ENCODE data around the gene AVP. TPM values are rescaled to one million over a fixed set of nuclear protein-coding genes. Genes with fewer than 3 reads are reported as not detected.

The AVP gene, protein sequence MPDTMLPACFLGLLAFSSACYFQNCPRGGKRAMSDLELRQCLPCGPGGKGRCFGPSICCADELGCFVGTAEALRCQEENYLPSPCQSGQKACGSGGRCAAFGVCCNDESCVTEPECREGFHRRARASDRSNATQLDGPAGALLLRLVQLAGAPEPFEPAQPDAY
- total RNA-seq (2014; rRNA removed; shearing (Covaris generic)) (not detected in 2 replicates), total RNA-seq (2022) (not detected in 2 replicates), Bru-seq, nascent RNA (not detected), BruChase-seq, experiment 1, labeled RNA remaining after a 6-hour chase (not detected), BruChase-seq, experiment 2, labeled RNA remaining after a 2-hour chase (not detected)
- long read RNA-seq: 0 reads

GRCh38 chr20:3084283-3084985 is at the start of gene AVP:
TSS of gene AVP (minus strand) at chr20:3084724. CDS start at chr20:3084674, 50 bp downstream.
- POLR2A ChIA-PET: no interaction called here
- TF ChIP-seq EZH2phosphoT487 (IDR thresholded peaks at IDR 0.05; ENCODE audit: borderline replicate concordance, low read depth, low read length) (no peak), CTCF (conservative IDR thresholded peaks at IDR 0.05; ENCODE audit: low read length) (no peak)
- BruUV-seq (replicated peaks): no TSS peak
- H3K9me3 ChIP-seq (ENCODE audit: low read length): no peaks in the 10 kb centered on the region
- H3K79me2 ChIP-seq (ENCODE audit: insufficient read depth, low read depth, low read length): no peaks in the 10 kb centered on the region
- CTCF ChIA-PET (ENCODE audit: unreplicated experiment): no interaction called here
- H3K4me1 ChIP-seq (ENCODE audit: insufficient read depth, low read length, poor library complexity, severe bottlenecking): no peaks in the 10 kb centered on the region
- no peaks in the 10 kb centered on the region for H4K20me1 ChIP-seq (ENCODE audit: insufficient read depth, low read length)
- no peaks in the 10 kb centered on the region for H3K36me3 ChIP-seq (ENCODE audit: insufficient read depth, low read length)
- no peaks in the 10 kb centered on the region for H3K9me2 ChIP-seq (ENCODE audit: insufficient read depth, low read length)
- no peak within 1 kb of the TSS for H3K4me3 ChIP-seq (ENCODE audit: low read depth, low read length, poor library complexity, severe bottlenecking)
- no peak within 1 kb of the TSS for H2AFZ ChIP-seq (ENCODE audit: low read length)
- intact Hi-C loops (cut with micrococcal nuclease; ENCODE audit: unreplicated experiment): no loop called here
- H3K27ac ChIP-seq (ENCODE audit: low read depth, low read length, poor library complexity, severe bottlenecking): no peak within 1 kb of the TSS
- DNase-seq (ENCODE audit: low spot score): no peak
- no peak within 1 kb of the TSS for H3K4me2 ChIP-seq (ENCODE audit: low read length)

DNA sequence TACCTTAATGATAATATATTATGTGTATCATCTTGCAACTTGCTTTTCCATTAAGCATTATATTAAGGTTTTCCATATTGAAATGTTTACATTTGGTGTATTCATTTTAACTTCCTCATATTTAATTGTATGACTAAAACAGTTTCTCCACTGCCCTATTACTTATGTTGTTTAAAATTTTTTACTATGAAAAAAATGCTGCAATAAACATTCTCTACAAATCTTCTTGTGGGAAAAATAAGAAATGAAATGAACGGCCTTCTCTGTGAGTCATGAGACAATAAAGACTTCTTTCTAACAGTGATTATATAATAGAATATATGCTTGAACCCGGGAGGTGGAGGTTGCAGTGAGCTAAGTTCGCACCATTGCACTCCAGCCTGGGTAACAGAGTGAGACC is 49.6 kb upstream of the AVP start:
- no peak for DNase-seq (ENCODE audit: low spot score)
- Histone ChIP-seq H3K4me2 (ENCODE audit: low read length) (no peak overlapping the region), H3K4me1 (ENCODE audit: insufficient read depth, low read length, poor library complexity, severe bottlenecking) (no peaks in the 10 kb centered on the region), H3K36me3 (ENCODE audit: insufficient read depth, low read length) (no peaks in the 10 kb centered on the region), H2AFZ (ENCODE audit: low read length) (no peak overlapping the region), H3K9me2 (ENCODE audit: insufficient read depth, low read length) (no peaks in the 10 kb centered on the region), H3K4me3 (ENCODE audit: low read depth, low read length, poor library complexity, severe bottlenecking) (no peak overlapping the region), H4K20me1 (ENCODE audit: insufficient read depth, low read length) (no peaks in the 10 kb centered on the region), H3K9me3 (ENCODE audit: low read length) (no peaks in the 10 kb centered on the region), H3K79me2 (ENCODE audit: insufficient read depth, low read depth, low read length) (no peaks in the 10 kb centered on the region), H3K27ac (ENCODE audit: low read depth, low read length, poor library complexity, severe bottlenecking) (no peak overlapping the region)
- TF ChIP-seq CTCF (conservative IDR thresholded peaks at IDR 0.05; ENCODE audit: low read length) (no peak), EZH2phosphoT487 (IDR thresholded peaks at IDR 0.05; ENCODE audit: borderline replicate concordance, low read depth, low read length) (no peak)
- CTCF ChIA-PET (ENCODE audit: unreplicated experiment): no interaction called here
- no TSS peak for BruUV-seq (replicated peaks)
- intact Hi-C loops (cut with micrococcal nuclease; ENCODE audit: unreplicated experiment): no loop called here
- POLR2A ChIA-PET: interaction anchor here (0.6 kb wide), 1 partner anchor 339 kb away, joined by 3 read pairs; no protein-coding TSS in a partner anchor

- Histone ChIP-seq H3K4me2 (ENCODE audit: low read length) (no peak overlapping the region), H3K36me3 (ENCODE audit: insufficient read depth, low read length) (no peaks in the 10 kb centered on the region), H4K20me1 (ENCODE audit: insufficient read depth, low read length) (no peaks in the 10 kb centered on the region), H3K27ac (ENCODE audit: low read depth, low read length, poor library complexity, severe bottlenecking) (no peak overlapping the region), H3K9me3 (ENCODE audit: low read length) (no peaks in the 10 kb centered on the region), H3K79me2 (ENCODE audit: insufficient read depth, low read depth, low read length) (no peaks in the 10 kb centered on the region), H3K9me2 (ENCODE audit: insufficient read depth, low read length) (no peaks in the 10 kb centered on the region), H3K4me1 (ENCODE audit: insufficient read depth, low read length, poor library complexity, severe bottlenecking) (no peaks in the 10 kb centered on the region), H3K4me3 (ENCODE audit: low read depth, low read length, poor library complexity, severe bottlenecking) (no peak overlapping the region), H2AFZ (ENCODE audit: low read length) (no peak overlapping the region)
- TF ChIP-seq EZH2phosphoT487 (IDR thresholded peaks at IDR 0.05; ENCODE audit: borderline replicate concordance, low read depth, low read length): no peak
- no peak for TF ChIP-seq CTCF (conservative IDR thresholded peaks at IDR 0.05; ENCODE audit: low read length)
- BruUV-seq (replicated peaks): no TSS peak
- ChIA-PET POLR2A (no interaction called here), CTCF (ENCODE audit: unreplicated experiment) (no interaction called here)
- DNase-seq (ENCODE audit: low spot score): no peak
- intact Hi-C loops (cut with micrococcal nuclease; ENCODE audit: unreplicated experiment): no loop called here
Measured at GRCh38 chr20:3133155-3133554, 48.6 kb upstream of the AVP start.

Measured in OCI-LY7 (cell line).